GM12875 (cell line): Measurements from ENCODE around the gene C2orf68.
"Not testable (repeated sequence)": the region's sequence is repeated elsewhere in the genome, so short reads cannot be mapped to it uniquely, and the experiment has no call there.

Source experiments
- H3K4me3 ChIP-seq: one replicate; pipeline ENCODE4 v1.5.1; 2011; ENCODE audit warnings: low read depth, low read length, control low read depth
- TF ChIP-seq, protein P1 (sequence below): IDR thresholded peaks from 2 replicates; pipeline ENCODE4 v1.5.1; 2011; ENCODE audit warnings: low read depth, mild to moderate bottlenecking, control low read depth, inconsistent platforms, low read length, moderate library complexity, borderline replicate concordance; ENCODE audit not compliant: insufficient read depth

The C2orf68 gene

DNA sequence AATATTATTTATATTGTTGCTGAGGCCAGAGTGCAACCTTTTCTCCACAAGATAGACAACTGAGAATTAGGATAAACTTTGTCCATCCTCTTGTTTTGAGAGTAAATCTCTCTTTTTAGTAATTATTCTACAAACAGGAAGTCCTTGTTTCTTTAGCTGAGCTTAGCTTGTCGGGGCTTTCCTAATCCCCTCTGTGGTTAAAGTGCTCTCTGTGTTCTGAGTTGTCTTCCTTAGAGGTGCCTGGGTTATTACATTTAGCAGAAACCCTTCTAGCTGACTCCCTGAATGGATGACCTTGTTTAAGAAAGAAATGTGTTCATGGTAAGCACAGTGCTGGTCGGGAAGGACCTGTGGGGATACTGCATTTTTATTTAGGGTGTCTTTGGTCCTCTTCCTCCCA, 16.8 kb upstream of the C2orf68 start:
- TF ChIP-seq, protein P1, sequence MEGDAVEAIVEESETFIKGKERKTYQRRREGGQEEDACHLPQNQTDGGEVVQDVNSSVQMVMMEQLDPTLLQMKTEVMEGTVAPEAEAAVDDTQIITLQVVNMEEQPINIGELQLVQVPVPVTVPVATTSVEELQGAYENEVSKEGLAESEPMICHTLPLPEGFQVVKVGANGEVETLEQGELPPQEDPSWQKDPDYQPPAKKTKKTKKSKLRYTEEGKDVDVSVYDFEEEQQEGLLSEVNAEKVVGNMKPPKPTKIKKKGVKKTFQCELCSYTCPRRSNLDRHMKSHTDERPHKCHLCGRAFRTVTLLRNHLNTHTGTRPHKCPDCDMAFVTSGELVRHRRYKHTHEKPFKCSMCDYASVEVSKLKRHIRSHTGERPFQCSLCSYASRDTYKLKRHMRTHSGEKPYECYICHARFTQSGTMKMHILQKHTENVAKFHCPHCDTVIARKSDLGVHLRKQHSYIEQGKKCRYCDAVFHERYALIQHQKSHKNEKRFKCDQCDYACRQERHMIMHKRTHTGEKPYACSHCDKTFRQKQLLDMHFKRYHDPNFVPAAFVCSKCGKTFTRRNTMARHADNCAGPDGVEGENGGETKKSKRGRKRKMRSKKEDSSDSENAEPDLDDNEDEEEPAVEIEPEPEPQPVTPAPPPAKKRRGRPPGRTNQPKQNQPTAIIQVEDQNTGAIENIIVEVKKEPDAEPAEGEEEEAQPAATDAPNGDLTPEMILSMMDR: no peak
- no peak overlapping the region for H3K4me3 ChIP-seq

DNA sequence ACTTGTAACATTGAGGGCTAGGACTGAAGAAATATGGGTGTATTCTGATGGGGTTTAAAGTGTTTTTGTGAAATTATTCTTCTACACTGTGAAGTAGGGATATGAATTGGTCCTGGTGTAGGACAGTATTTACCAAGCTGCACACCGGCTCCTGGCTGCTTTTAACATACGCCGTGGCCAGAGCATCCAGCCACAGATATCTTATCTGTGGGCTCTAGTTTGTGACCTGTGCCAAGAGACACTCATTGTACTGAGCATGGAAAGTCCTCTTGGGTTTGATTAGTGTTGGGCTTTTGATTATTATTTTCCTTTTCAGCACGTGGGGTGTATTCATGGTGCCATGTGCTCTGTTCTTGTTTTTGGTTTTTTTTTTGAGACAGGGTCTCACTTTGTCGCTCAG, 12.1 kb upstream of the C2orf68 start:
- TF ChIP-seq, protein P1: no peak
- H3K4me3 ChIP-seq: no peak overlapping the region

DNA sequence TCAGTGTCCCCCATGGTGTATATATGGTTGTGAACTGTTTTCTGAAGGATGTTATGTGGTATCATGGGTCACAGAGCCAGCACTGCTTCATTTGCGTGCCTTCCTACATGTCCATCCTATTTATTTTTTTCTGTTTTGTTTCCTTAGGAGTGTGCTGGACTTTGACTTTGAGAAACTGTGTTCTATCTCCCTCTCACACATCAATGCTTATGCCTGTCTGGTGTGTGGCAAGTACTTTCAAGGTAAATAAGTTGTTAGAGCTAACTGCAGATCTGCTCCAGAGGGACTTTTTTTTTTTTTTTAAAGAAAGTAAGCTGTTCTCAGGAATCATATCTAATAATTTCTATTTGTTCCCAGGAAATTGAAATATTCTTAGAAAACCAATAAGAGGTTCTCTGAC, 9.5 kb upstream of the C2orf68 start:
- TF ChIP-seq, protein P1: no peak
- H3K4me3 ChIP-seq: no peak overlapping the region

DNA sequence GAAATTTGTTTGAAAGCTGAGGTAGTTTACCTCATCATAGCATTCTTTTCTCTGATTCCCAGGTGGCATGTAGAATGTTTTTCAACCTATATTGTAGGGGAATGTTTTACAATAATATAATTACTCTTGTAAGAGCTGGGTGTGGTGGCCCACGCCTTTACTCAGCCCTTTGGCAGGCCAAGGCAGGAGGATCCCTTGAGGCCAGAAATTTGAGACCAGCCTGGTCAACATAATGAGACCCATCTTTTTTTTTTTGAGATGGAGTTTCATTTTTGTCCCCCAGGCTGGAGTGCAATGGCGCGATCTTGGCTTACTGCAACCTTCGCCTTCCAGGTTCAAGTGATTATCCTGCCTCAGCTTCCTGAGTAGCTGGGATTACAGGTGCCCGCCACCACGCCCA, 7.8 kb upstream of the C2orf68 start:
- H3K4me3 ChIP-seq: no peak overlapping the region
- TF ChIP-seq, protein P1: no peak

DNA sequence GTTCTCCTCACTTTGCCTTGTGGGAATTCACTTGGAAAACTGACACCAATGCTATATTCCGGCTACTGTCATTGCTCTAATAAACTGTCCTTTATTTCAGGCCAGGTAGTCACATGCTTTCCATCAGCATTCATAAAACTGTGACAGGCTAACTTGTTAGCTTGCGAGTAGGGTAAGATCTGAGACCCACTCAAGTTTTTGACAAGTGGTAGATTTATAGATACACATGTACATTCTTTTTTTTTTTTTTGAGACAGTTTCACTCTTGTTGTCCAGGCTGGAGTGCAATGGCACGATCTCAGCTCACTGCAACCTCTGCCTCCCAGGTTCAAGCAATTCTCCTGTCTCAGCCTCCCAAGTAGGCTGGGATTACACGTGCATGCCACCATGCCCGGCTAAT, 5.9 kb upstream of the C2orf68 start:
- H3K4me3 ChIP-seq: not testable (repeated sequence)

DNA sequence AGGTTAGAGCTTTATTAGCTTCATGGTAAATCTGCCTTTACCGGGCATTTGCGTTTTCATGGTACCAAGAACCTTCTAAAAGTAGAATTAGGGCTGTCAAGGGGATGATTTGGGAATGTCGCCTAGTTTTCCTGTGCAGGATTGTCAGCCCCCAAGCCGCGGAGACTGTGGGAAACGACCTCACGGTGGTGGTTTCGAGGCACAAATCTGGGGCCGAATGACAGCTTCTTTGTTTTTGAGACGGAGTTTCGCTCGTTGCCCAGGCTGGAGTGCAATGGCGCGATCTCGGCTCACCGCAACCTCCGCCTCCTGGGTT, 3.5 kb upstream of the C2orf68 start:
- no peak overlapping the region for H3K4me3 ChIP-seq

DNA sequence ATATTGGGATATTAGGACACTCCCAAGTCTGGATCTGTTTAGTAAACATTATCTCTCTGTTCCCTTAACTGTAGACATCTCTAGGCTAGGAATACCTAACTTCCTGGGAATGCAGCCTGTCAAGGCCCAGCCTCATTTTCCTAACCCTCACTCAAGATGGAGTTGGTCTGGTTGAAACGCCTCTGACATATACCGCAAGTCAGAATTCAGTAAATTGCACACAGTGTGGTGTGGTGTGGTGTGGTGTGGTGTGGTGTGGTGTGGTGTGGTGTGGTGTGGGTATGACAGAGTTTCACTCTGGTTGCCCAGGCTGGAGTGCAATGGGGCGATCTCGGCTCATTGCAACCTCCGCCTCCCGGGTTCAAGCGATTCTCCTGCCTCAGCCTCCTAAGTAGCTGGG, 2.9 kb upstream of the C2orf68 start:
- H3K4me3 ChIP-seq: not testable (repeated sequence)

More for the DNA sequence above, 3.5 kb upstream of the C2orf68 start:
- TF ChIP-seq, protein P1: no peak

DNA sequence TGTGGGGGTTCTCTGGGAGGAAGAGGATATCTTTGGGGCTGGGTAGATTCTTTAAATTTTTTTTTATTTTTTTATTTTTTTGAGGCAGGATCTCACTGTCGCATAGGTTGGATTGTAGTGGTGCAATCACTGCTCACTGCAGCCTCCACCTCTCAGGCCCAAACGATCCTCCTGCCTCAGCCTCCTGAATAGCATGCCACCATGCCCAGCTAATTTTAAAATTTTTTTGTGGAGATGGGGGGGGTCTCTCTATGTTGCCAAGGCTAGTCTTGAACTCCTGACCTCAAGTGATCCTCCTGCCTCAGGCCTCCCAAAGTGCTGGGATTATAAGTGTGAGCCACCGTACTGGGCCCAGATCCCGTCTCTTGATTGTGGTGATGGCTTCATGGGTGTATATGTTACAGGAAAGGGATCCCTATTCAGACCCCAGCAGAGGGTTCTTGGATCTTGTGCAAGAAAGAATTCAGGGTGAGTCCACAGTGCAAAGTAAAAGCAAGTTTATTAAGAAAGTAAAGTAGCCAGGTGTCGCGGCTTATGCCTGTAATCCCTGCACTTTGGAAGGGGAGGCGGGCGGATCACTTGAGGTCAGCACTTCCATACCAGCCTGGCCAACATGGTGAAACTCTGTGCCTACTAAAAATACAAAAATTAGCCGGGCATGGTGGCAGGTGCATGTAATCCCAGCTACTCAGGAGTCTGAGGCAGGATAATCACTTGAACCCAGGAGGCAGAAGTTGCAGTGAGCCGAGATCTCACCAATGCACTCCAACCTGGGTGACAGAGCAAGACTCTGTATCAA, 2.0 kb upstream of the C2orf68 start:
- TF ChIP-seq, protein P1: no peak
- no peak overlapping the region for H3K4me3 ChIP-seq
